ENCODE data around the gene NELL1.

- TF ChIP-seq, protein P1, sequence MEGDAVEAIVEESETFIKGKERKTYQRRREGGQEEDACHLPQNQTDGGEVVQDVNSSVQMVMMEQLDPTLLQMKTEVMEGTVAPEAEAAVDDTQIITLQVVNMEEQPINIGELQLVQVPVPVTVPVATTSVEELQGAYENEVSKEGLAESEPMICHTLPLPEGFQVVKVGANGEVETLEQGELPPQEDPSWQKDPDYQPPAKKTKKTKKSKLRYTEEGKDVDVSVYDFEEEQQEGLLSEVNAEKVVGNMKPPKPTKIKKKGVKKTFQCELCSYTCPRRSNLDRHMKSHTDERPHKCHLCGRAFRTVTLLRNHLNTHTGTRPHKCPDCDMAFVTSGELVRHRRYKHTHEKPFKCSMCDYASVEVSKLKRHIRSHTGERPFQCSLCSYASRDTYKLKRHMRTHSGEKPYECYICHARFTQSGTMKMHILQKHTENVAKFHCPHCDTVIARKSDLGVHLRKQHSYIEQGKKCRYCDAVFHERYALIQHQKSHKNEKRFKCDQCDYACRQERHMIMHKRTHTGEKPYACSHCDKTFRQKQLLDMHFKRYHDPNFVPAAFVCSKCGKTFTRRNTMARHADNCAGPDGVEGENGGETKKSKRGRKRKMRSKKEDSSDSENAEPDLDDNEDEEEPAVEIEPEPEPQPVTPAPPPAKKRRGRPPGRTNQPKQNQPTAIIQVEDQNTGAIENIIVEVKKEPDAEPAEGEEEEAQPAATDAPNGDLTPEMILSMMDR (IDR thresholded peaks at IDR 0.05; ENCODE audit: low read depth, low read length, poor library complexity, severe bottlenecking), result no peak
- no peak for TF ChIP-seq EZH2phosphoT487 (IDR thresholded peaks at IDR 0.05; ENCODE audit: borderline replicate concordance, low read length)
Measured at GRCh38 chr11:21343204-21343603, 673.8 kb downstream of the NELL1 start.
